GM12878 (cell line): ENCODE results near the gene SHROOM2. TPM values are rescaled to one million over a fixed set of nuclear protein-coding genes. Genes with fewer than 3 reads are reported as not detected.

Experiments
- ATAC-seq: fragments of 200-7000 bp; cut with Tn5 transposase; 3 replicates; pipeline ENCODE4 v1.9.1; 2020; ENCODE audit warnings: mild to moderate bottlenecking, moderate library complexity
- BruUV-seq: library from RNA; stranded (reverse); fragments of 400-500 nt; replicated peaks from 2 replicates; lab custom pipeline; 2021; lab: Mats Ljungman, UMichigan
- CTCF ChIA-PET: fragments of 300-600 bp; sonication (Branson Sonifier 250); formaldehyde crosslinking; extraction: SDS; loops from one replicate; lab custom pipeline; 2021; ENCODE audit warnings: inconsistent platforms; lab: Yijun Ruan, JAX
- POLR2A ChIA-PET: fragments of 350-600 bp; formaldehyde crosslinking; extraction: SDS; loops from one replicate; lab custom pipeline; 2021; ENCODE audit warnings: inconsistent platforms; lab: Charles Lee
- RAD21 ChIA-PET: fragments of 300-600 bp; sonication (Branson Sonifier 250); formaldehyde crosslinking; loops from one replicate; lab custom pipeline; 2023; ENCODE audit warnings: antibody characterized with exemption; ENCODE audit not compliant: unreplicated experiment; lab: Charles Lee
- SMC1A ChIA-PET: fragments of 300-600 bp; sonication (Branson Sonifier 250); formaldehyde crosslinking; loops from one replicate; lab custom pipeline; 2023; ENCODE audit not compliant: unreplicated experiment, uncharacterized antibody; lab: Charles Lee
- DNase-seq: peaks from one replicate; pipeline ENCODE4 v3.0.0-alpha.2; 2011; ENCODE audit warnings: low read depth, low spot score
- FAIRE-seq: peaks from 3 replicates; lab custom pipeline; 2011; peaks lifted over from hg19 to GRCh38; lab: Jason Lieb, UNC
- H2AFZ ChIP-seq: 2 replicates; pipeline ENCODE4 v1.6.0; 2011; ENCODE audit warnings: low read depth, low read length, control low read depth; ENCODE audit not compliant: control insufficient read depth
- H3K27ac ChIP-seq: 2 replicates; pipeline ENCODE4 v1.5.1; 2011; ENCODE audit warnings: control low read depth; ENCODE audit not compliant: control insufficient read depth, insufficient read depth
- H3K27me3 ChIP-seq, 2 experiments: replicated peaks in 1 of 2; 2 replicates each; pipeline versions ENCODE4 v1.6.0 to v1.6.1; 2011; ENCODE audit warnings: low read length in 1 of 2; ENCODE audit not compliant: control insufficient read depth in 2 of 2, insufficient read depth in 2 of 2
- H3K36me3 ChIP-seq, 2 experiments: 2 replicates each; pipeline ENCODE4 v1.5.1; 2011; ENCODE audit warnings: low read length in 1 of 2; ENCODE audit not compliant: control insufficient read depth in 2 of 2, insufficient read depth in 2 of 2
- H3K4me1 ChIP-seq: 2 replicates; pipeline ENCODE4 v1.6.1; 2011; ENCODE audit warnings: mild to moderate bottlenecking, low read length, moderate library complexity, mixed read lengths; ENCODE audit not compliant: control insufficient read depth, insufficient read depth
- H3K4me2 ChIP-seq: 2 replicates; pipeline ENCODE4 v1.6.0; 2011; ENCODE audit warnings: control low read depth; ENCODE audit not compliant: control insufficient read depth, insufficient read depth
- H3K4me3 ChIP-seq: fragments of 200-600 bp; sonication (generic); 2 replicates; pipeline ENCODE4 v1.5.1; 2016
- H3K79me2 ChIP-seq: 2 replicates; pipeline ENCODE4 v1.6.0; 2011; ENCODE audit warnings: low read length; ENCODE audit not compliant: control insufficient read depth, insufficient read depth
- H3K9ac ChIP-seq: 2 replicates; pipeline ENCODE4 v1.8.0; 2011; ENCODE audit warnings: low read length, control low read depth, mixed read lengths; ENCODE audit not compliant: control insufficient read depth, insufficient read depth
- H3K9me3 ChIP-seq: replicated peaks from 3 replicates; pipeline ENCODE4 v1.5.1; 2011; ENCODE audit warnings: mild to moderate bottlenecking, low read length; ENCODE audit not compliant: control insufficient read depth, insufficient read depth
- H4K20me1 ChIP-seq: 2 replicates; pipeline ENCODE4 v1.6.0; 2011; ENCODE audit not compliant: control insufficient read depth, insufficient read depth
- DPF2 ChIP-seq: fragments of 450-650 bp; IDR thresholded peaks from 2 replicates; pipeline ENCODE4 v1.6.1; 2017; ENCODE audit warnings: mild to moderate bottlenecking
- EZH2 ChIP-seq: IDR thresholded peaks from 2 replicates; pipeline ENCODE4 v1.6.1; 2012; ENCODE audit warnings: low read depth, mild to moderate bottlenecking, control low read depth, inconsistent platforms, low read length, borderline replicate concordance; ENCODE audit not compliant: control insufficient read depth
- FOXK2 ChIP-seq: fragments of 450-650 bp; IDR thresholded peaks from 2 replicates; pipeline ENCODE4 v1.6.1; 2017; ENCODE audit warnings: mild to moderate bottlenecking, moderate library complexity
- IKZF1 ChIP-seq: fragments of 450-650 bp; conservative IDR thresholded peaks from 2 replicates; pipeline ENCODE4 v1.6.1; 2017; ENCODE audit warnings: antibody characterized with exemption, mild to moderate bottlenecking
- JUNB ChIP-seq: IDR thresholded peaks from 2 replicates; pipeline ENCODE4 v1.6.1; 2016; ENCODE audit warnings: antibody characterized with exemption, mild to moderate bottlenecking
- POLR2AphosphoS2 ChIP-seq: IDR thresholded peaks from 2 replicates; pipeline ENCODE4 v1.6.1; 2011; ENCODE audit warnings: low read depth, mild to moderate bottlenecking, low read length, improper control_type of control experiment, moderate library complexity
- RB1 ChIP-seq: fragments of 450-650 bp; formaldehyde crosslinking; IDR thresholded peaks from 2 replicates; pipeline ENCODE4 v1.6.1; 2017; ENCODE audit warnings: mild to moderate bottlenecking, borderline replicate concordance
- RELA ChIP-seq: fragments of 450-650 bp; IDR thresholded peaks from 2 replicates; pipeline ENCODE4 v1.8.0; 2014; ENCODE audit warnings: borderline replicate concordance; ENCODE audit not compliant: partially characterized antibody
- RFX5 ChIP-seq: IDR thresholded peaks from 2 replicates; pipeline ENCODE4 v1.6.1; 2011; ENCODE audit warnings: low read depth, low read length, improper control_type of control experiment
- SMC3 ChIP-seq: IDR thresholded peaks from 2 replicates; pipeline ENCODE4 v1.6.1; 2011; ENCODE audit warnings: low read length, improper control_type of control experiment, borderline replicate concordance
- ZBED1 ChIP-seq: IDR thresholded peaks from 2 replicates; pipeline ENCODE4 v1.6.1; 2016; ENCODE audit warnings: borderline replicate concordance
- ZNF622 ChIP-seq: fragments of 450-650 bp; IDR thresholded peaks from 2 replicates; pipeline ENCODE4 v1.6.1; 2017; ENCODE audit warnings: mild to moderate bottlenecking, inconsistent platforms
- WGBS: methylation state at CpG from one replicate; pipeline ENCODE4 v1.1.6; 2016; ENCODE audit warnings: low lambda C conversion rate; ENCODE audit not compliant: insufficient replicate concordance, insufficient coverage; ENCODE audit errors: missing lambda C conversion rate; 5-methylcytosine and 5-hydroxymethylcytosine counted together
- in situ Hi-C: fragments of 300-500 bp; cut with MboI; formaldehyde crosslinking; loops from 9 replicates; pipeline ENCODE4 v1.14.3; 2018; ENCODE audit warnings: mixed read lengths
- intact Hi-C: fragments of 100-400 bp; cut with micrococcal nuclease; formaldehyde crosslinking; loops from one replicate; pipeline ENCODE4 v1.14.2; 2022; ENCODE audit not compliant: unreplicated experiment
- polyA plus RNA-seq, 11 experiments: library from polyadenylated mRNA; depleted of rRNA in 4 of 11; unstranded in 6 of 11; stranded (reverse) in 5 of 11; fragments of >200 nt; fragmentation: Nextera tagmentation in 4 of 11; fragmentation: Illumina TruSeq in 1 of 11; extraction: Ambion mirVana in 4 of 11; extraction: Trizol in 1 of 11; gene quantifications; 1 replicate in 1 of 11; 2 replicates in 10 of 11; pipeline versions ENCODE4 v1.2.1 to v1.2.3, GENCODE V29; 2011 to 2016; ENCODE audit warnings: inconsistent platforms in 2 of 11, missing spikeins in 2 of 11, low read depth in 1 of 11
- total RNA-seq, 4 experiments: library from RNA; depleted of rRNA in 3 of 4; stranded (reverse); fragments of >200 nt in 3 of 4; fragmentation: Illumina TruSeq in 1 of 4; extraction: Trizol in 1 of 4; gene quantifications; 2 replicates each; pipeline versions ENCODE4 v1.2.1 to v1.2.3, GENCODE V29; 2013 to 2021
- TF ChIP-seq, protein P1 (sequence below): IDR thresholded peaks from 2 replicates; pipeline ENCODE4 v1.6.1; 2012; ENCODE audit warnings: low read depth, low read length, improper control_type of control experiment
- TF ChIP-seq, protein P2 (sequence below): fragments of 450-650 bp; IDR thresholded peaks from 2 replicates; pipeline ENCODE4 v1.6.1; 2017; ENCODE audit warnings: mild to moderate bottlenecking, moderate library complexity
- TF ChIP-seq, protein P3 (sequence below): fragments of 450-650 bp; IDR thresholded peaks from 2 replicates; pipeline ENCODE4 v1.6.1; 2017; ENCODE audit warnings: antibody characterized with exemption, mild to moderate bottlenecking, moderate library complexity

The SHROOM2 gene
- total and polyA plus RNA-seq, 10 of the 15 experiments (the other 5 are each of a cell fraction or from before 2014, with no cell fraction given): under 0.01 to 0.15 (median 0.09) TPM; not detected in 2

DNA sequence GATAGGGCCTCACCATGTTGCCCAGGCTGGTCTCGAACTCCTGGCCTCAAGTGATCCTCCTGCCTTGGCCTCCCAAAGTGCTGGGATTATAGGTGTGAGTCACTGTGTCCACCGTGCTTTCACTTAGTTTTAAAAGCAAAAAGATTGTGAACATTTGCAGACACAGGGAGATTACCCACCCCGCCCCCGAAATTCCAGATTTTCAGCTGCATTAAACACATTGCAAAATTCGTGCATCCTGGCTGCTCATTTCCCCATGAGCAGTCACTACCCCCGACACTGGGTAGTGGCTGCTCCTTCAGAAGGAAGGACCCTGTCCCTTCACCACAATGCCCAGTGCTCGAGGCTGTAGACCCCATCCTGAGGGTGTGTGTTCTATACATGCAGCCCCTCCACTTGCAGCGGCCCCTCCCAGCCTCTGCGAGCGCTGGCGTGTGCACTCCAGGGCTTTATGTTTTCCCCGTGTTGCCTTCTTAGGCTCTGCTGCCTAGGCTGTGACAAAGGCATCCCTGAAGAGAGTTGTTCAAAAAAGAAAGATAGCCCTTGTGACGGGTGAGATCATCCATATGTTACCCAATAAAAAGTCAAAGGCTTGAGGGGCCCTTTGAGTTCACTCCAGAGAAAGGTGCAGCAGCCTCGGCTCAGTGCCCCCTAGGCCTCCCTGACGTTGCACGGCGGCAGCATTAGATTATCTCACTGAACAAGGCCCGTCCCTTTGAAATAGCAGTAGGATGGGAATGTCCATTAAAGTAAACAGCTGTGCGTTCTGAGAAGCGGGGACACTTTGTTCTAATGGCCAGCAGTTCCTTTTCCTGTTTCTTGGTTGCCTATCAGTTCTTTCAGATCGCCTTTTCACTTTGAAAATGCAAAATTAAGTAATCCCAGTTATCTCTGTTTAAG is 71.6 kb downstream of the SHROOM2 start:
- H3K4me2 ChIP-seq: no peak overlapping the region
- intact Hi-C loops: no loop called here
- H3K27ac ChIP-seq: no peak overlapping the region
- ChIA-PET SMC1A (interaction anchor here (0.6 kb wide), 1 partner anchor 14 kb away, joined by 3 read pairs; no protein-coding TSS in a partner anchor), POLR2A (interaction anchor here (0.6 kb wide), 1 partner anchor 10 kb away, joined by 7 read pairs; no protein-coding TSS in a partner anchor), RAD21 (no interaction called here), CTCF (no interaction called here)
- no peak overlapping the region for H2AFZ ChIP-seq
- in situ Hi-C loops: no loop called here
- H3K4me1 ChIP-seq: no peaks in the 10 kb centered on the region
- ATAC-seq: no peak
- no peak overlapping the region for H3K9ac ChIP-seq
- BruUV-seq: no TSS peak
- H3K36me3 ChIP-seq: no peaks in the 10 kb centered on the region
- no peak for FAIRE-seq
- H3K4me3 ChIP-seq: no peak overlapping the region
- H3K9me3 ChIP-seq: no peaks in the 10 kb centered on the region
- no peak for DNase-seq
- WGBS: 41% methylated on average over 21 of the region's 21 CpGs
- H4K20me1 ChIP-seq: no peaks in the 10 kb centered on the region
- no peaks in the 10 kb centered on the region; a peak in 2 of 4 replicates for H3K27me3 ChIP-seq
- no peaks in the 10 kb centered on the region for H3K79me2 ChIP-seq
- no peak for TF ChIP-seq POLR2AphosphoS2
- TF ChIP-seq RELA: no peak
- no peak for TF ChIP-seq RFX5
- TF ChIP-seq JUNB: no peak
- TF ChIP-seq, protein P1, sequence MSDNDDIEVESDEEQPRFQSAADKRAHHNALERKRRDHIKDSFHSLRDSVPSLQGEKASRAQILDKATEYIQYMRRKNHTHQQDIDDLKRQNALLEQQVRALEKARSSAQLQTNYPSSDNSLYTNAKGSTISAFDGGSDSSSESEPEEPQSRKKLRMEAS: no peak
- TF ChIP-seq IKZF1: no peak
- no peak for TF ChIP-seq DPF2
- no peak for TF ChIP-seq EZH2
- no peak for TF ChIP-seq FOXK2
- TF ChIP-seq, protein P2, sequence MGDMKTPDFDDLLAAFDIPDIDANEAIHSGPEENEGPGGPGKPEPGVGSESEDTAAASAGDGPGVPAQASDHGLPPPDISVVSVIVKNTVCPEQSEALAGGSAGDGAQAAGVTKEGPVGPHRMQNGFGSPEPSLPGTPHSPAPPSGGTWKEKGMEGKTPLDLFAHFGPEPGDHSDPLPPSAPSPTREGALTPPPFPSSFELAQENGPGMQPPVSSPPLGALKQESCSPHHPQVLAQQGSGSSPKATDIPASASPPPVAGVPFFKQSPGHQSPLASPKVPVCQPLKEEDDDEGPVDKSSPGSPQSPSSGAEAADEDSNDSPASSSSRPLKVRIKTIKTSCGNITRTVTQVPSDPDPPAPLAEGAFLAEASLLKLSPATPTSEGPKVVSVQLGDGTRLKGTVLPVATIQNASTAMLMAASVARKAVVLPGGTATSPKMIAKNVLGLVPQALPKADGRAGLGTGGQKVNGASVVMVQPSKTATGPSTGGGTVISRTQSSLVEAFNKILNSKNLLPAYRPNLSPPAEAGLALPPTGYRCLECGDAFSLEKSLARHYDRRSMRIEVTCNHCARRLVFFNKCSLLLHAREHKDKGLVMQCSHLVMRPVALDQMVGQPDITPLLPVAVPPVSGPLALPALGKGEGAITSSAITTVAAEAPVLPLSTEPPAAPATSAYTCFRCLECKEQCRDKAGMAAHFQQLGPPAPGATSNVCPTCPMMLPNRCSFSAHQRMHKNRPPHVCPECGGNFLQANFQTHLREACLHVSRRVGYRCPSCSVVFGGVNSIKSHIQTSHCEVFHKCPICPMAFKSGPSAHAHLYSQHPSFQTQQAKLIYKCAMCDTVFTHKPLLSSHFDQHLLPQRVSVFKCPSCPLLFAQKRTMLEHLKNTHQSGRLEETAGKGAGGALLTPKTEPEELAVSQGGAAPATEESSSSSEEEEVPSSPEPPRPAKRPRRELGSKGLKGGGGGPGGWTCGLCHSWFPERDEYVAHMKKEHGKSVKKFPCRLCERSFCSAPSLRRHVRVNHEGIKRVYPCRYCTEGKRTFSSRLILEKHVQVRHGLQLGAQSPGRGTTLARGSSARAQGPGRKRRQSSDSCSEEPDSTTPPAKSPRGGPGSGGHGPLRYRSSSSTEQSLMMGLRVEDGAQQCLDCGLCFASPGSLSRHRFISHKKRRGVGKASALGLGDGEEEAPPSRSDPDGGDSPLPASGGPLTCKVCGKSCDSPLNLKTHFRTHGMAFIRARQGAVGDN: no peak
- TF ChIP-seq RB1: no peak
- no peak for TF ChIP-seq ZNF622
- TF ChIP-seq, protein P3, sequence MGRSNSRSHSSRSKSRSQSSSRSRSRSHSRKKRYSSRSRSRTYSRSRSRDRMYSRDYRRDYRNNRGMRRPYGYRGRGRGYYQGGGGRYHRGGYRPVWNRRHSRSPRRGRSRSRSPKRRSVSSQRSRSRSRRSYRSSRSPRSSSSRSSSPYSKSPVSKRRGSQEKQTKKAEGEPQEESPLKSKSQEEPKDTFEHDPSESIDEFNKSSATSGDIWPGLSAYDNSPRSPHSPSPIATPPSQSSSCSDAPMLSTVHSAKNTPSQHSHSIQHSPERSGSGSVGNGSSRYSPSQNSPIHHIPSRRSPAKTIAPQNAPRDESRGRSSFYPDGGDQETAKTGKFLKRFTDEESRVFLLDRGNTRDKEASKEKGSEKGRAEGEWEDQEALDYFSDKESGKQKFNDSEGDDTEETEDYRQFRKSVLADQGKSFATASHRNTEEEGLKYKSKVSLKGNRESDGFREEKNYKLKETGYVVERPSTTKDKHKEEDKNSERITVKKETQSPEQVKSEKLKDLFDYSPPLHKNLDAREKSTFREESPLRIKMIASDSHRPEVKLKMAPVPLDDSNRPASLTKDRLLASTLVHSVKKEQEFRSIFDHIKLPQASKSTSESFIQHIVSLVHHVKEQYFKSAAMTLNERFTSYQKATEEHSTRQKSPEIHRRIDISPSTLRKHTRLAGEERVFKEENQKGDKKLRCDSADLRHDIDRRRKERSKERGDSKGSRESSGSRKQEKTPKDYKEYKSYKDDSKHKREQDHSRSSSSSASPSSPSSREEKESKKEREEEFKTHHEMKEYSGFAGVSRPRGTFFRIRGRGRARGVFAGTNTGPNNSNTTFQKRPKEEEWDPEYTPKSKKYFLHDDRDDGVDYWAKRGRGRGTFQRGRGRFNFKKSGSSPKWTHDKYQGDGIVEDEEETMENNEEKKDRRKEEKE: no peak
- TF ChIP-seq ZBED1: no peak
- TF ChIP-seq SMC3: no peak
